T-cell (primary cell): Measurements from ENCODE around the gene PRKCQ. TPM values are rescaled to one million over a fixed set of nuclear protein-coding genes. Genes with fewer than 3 reads are reported as not detected.
"Not testable (repeated sequence)": the region's sequence is repeated elsewhere in the genome, so short reads cannot be mapped to it uniquely, and the experiment has no call there.

Source experiments
- ATAC-seq, 4 experiments: fragments of 200-7000 bp in 3 of 4; fragments of 150-1000 bp in 1 of 4; cut with Tn5 transposase; replicated peaks in 1 of 4; 1 replicate in 3 of 4; 2 replicates in 1 of 4; pipeline ENCODE4 v1.10.0; 2021; ENCODE audit warnings: moderate library complexity in 3 of 4, mild to moderate bottlenecking in 2 of 4, moderate number of reproducible peaks in 1 of 4
- CTCF ChIA-PET, 2 donors: fragments of 300-600 bp; sonication (Branson Sonifier 250); formaldehyde crosslinking; loops; one replicate each; lab custom pipeline; 2022; ENCODE audit warnings: antibody characterized with exemption in 2 of 2; lab: Charles Lee
- POLR2A ChIA-PET, 2 donors: fragments of 300-600 bp; sonication (Branson Sonifier 250); formaldehyde crosslinking; loops; one replicate each; lab custom pipeline; 2022; ENCODE audit warnings: antibody characterized with exemption in 2 of 2; lab: Charles Lee
- DNase-seq, 35 experiments: peaks; one replicate each; pipeline versions ENCODE4 v3.0.0 to v3.0.0-alpha.2; 2013 to 2023
- H3K27ac ChIP-seq: one replicate; pipeline ENCODE4 v1.5.1; 2013; ENCODE audit warnings: low read length
- H3K27me3 ChIP-seq, 2 experiments: replicated peaks in 1 of 2; 1 replicate in 1 of 2; 2 replicates in 1 of 2; pipeline versions ENCODE4 v1.6.1 to v1.7.0; 2013; ENCODE audit warnings: low read length in 1 of 2, mixed read lengths in 1 of 2; ENCODE audit not compliant: control insufficient read depth in 2 of 2, insufficient read depth in 2 of 2; ENCODE audit errors: extremely low read depth in 1 of 2
- H3K36me3 ChIP-seq, 2 donors: 1 replicate in 1 of 2; 2 replicates in 1 of 2; pipeline versions ENCODE4 v1.6.1 to v1.7.0; 2013; ENCODE audit warnings: low read length in 1 of 2; ENCODE audit not compliant: control insufficient read depth in 2 of 2, insufficient read depth in 1 of 2; ENCODE audit errors: extremely low read depth in 1 of 2
- H3K4me1 ChIP-seq, 2 experiments: 1 replicate in 1 of 2; 2 replicates in 1 of 2; pipeline versions ENCODE4 v1.6.1 to v1.7.0; 2013; ENCODE audit warnings: low read length in 2 of 2, mixed read lengths in 1 of 2; ENCODE audit not compliant: insufficient read depth in 2 of 2, control insufficient read depth in 1 of 2; ENCODE audit errors: extremely low read depth in 1 of 2
- H3K4me3 ChIP-seq, 2 donors: 1 replicate in 1 of 2; 2 replicates in 1 of 2; pipeline versions ENCODE4 v1.5.1 to v1.7.0; 2013; ENCODE audit warnings: mild to moderate bottlenecking in 2 of 2, low read length in 1 of 2, moderate library complexity in 1 of 2; ENCODE audit not compliant: control insufficient read depth in 1 of 2; ENCODE audit errors: extremely low read depth in 1 of 2
- H3K9me3 ChIP-seq: 2 replicates; pipeline ENCODE4 v1.7.0; 2013
- H3K27ac Mint-ChIP-seq, 2 donors: one replicate each; pipeline ENCODE4 v1.8.0; 2020 to 2021; ENCODE audit warnings: mild to moderate bottlenecking in 2 of 2, mixed read lengths in 2 of 2
- H3K27me3 Mint-ChIP-seq, 2 donors: one replicate each; pipeline ENCODE4 v1.8.0; 2021 to 2022; ENCODE audit warnings: mixed read lengths in 2 of 2
- H3K36me3 Mint-ChIP-seq: one replicate; pipeline ENCODE4 v1.8.0; 2021; ENCODE audit warnings: mixed read lengths
- H3K4me1 Mint-ChIP-seq, 3 donors: one replicate each; pipeline ENCODE4 v1.8.0; 2020 to 2022; ENCODE audit warnings: mixed read lengths in 3 of 3, mild to moderate bottlenecking in 1 of 3
- H3K4me3 Mint-ChIP-seq, 3 donors: one replicate each; pipeline ENCODE4 v1.8.0; 2020 to 2022; ENCODE audit warnings: mild to moderate bottlenecking in 3 of 3, mixed read lengths in 3 of 3, moderate library complexity in 3 of 3
- H3K9me3 Mint-ChIP-seq, 3 donors: one replicate each; pipeline ENCODE4 v1.8.0; 2020 to 2022; ENCODE audit warnings: mixed read lengths in 3 of 3
- whole genome bisulfite sequencing: methylation state at CpG from one replicate; pipeline ENCODE4 v1.1.5; 2013; ENCODE audit warnings: missing lambda C conversion rate; ENCODE audit not compliant: insufficient coverage; 5-methylcytosine and 5-hydroxymethylcytosine counted together
- total RNA-seq, 35 experiments: library from RNA in 6 of 35; stranded (reverse) in 6 of 35; fragments of 120-200 nt in 1 of 35; gene quantifications; one replicate each; pipeline versions ENCODE4 v1.2.1 to v1.2.4 and lab custom pipeline; 2013 to 2026

PRKCQ gene
- total RNA-seq, 5 donors from 2014 or later (not counting 1 experiment from before 2014, with no cell fraction given), result 60.3 to 67.4 (median 61.6) TPM

DNA sequence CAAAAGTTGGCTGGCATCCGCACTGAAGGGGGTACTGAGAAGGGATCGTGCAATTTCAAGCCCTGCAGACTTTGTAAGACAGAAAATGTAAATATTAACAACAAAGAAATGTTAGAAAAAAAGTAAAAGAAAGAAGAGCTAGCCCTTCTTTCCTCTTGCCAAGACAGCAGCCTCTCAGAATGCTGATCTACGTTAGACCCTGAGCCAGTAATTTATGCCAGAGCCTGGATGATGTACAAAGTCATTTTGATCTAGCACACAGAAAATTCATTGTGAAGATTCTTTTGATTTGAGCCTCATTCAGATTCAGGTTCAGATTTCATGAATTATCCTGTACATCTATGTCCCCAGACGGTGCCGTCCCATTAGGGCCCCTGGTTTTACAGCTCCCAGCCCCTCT lies 105.2 kb downstream of the PRKCQ start:
- no peak for ATAC-seq
- peaks cover 17 to 62% of the 10 kb centered on the region in 2 donors for H3K36me3 ChIP-seq
- no peaks in the 10 kb centered on the region for H3K9me3 ChIP-seq
- Mint-ChIP-seq H3K4me1 (peaks cover 60 to 73% (median 64%) of the 10 kb centered on the region in 3 donors), H3K27me3 (no peaks in the 10 kb centered on the region), H3K4me3 (peak overlapping the region; percentile 6 to 90 (median 18)), H3K36me3 (peaks cover 61% of the 10 kb centered on the region), H3K9me3 (no peaks in the 10 kb centered on the region), H3K27ac (peak overlapping the region; percentile 96)
- H3K4me1 ChIP-seq, result peaks cover 22 to 35% of the 10 kb centered on the region in 2 experiments
- H3K4me3 ChIP-seq, result no peak overlapping the region
- peak overlapping the region; percentile 93 for H3K27ac ChIP-seq
- WGBS, result 100% methylated on average over 2 of the region's 5 CpGs
- ChIA-PET POLR2A (no interaction called here), CTCF (interaction anchor here in 1 of 2 donors (2.1 to 2.6 kb wide), 2 partner anchors 126 to 173 kb away, joined by 8 to 13 read pairs; no protein-coding TSS in a partner anchor)
- no peak for DNase-seq
- no peaks in the 10 kb centered on the region for H3K27me3 ChIP-seq

DNA sequence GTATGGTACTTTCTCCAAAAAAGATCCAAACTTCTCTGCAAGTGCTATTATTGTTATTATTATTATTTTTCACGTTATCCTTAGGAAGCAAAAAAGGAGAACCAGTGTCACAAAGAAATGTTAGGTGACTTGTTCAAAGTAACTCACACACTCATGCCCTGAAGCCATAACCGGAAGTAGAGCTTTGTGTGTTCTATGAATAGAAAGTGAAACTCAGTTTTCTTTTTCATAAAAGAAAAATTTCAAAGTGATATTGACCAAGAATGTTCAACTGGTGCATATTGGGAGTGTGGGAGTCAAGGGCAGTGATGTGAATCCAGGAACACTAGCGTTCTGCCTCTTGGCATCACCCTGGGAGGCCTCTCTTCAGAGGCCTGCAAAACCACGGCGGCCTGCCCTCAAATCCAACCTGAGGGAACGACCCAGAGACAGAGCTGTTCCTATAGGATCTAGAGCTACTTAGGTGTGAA lies 106.1 kb downstream of the PRKCQ start:
- ChIA-PET POLR2A (interaction anchor here in 1 of 2 donors (0.6 to 1.2 kb wide), 3 partner anchors 14 to 265 kb away, joined by 3 to 4 read pairs (median 4); no protein-coding TSS in a partner anchor), CTCF (interaction anchor here in 1 of 2 donors (0.7 to 2.6 kb wide), 17 partner anchors 9 to 174 kb away, joined by 3 to 13 read pairs (median 5); no protein-coding TSS in a partner anchor)
- Histone ChIP-seq H3K27me3 (no peaks in the 10 kb centered on the region), H3K9me3 (no peaks in the 10 kb centered on the region), H3K4me3 (peak overlapping the region; percentile 38 to 61), H3K36me3 (peaks cover 17 to 64% of the 10 kb centered on the region in 2 donors), H3K27ac (peak overlapping the region; percentile 93), H3K4me1 (peaks cover 22 to 35% of the 10 kb centered on the region in 2 experiments)
- peak; percentile 73 to 82 (median 78) for ATAC-seq
- no peaks in the 10 kb centered on the region for H3K9me3 Mint-ChIP-seq
- H3K27ac Mint-ChIP-seq, result peak overlapping the region; percentile 96
- H3K36me3 Mint-ChIP-seq, result peaks cover 66% of the 10 kb centered on the region
- peak in 14 of 35 experiments; percentile 14 to 78 (median 27) for DNase-seq
- peaks cover 60 to 75% (median 65%) of the 10 kb centered on the region in 3 donors for H3K4me1 Mint-ChIP-seq
- peak overlapping the region; percentile 75 to 90 (median 78) for H3K4me3 Mint-ChIP-seq
- no peaks in the 10 kb centered on the region for H3K27me3 Mint-ChIP-seq
- 13% methylated on average over 1 of the region's 6 CpGs for WGBS

DNA sequence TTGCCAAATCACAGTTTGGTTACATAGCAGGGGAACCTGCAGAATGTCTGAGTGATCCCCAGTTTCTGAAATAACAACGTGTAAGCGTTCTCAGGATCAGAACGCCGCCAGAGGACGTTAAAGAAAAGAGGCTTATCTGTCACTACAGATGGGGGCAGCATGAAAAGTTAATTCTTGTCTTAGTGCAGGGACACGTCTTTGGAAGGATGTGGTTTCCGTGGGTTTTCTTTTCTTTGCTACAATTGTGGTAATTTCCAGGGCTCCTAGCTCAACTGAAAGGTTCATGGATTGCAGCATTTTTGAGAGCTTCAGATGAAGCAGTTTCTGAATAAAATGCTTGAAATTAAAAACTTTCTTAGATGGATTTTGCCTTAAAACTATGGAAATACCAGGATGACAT lies 106.6 kb downstream of the PRKCQ start:
- Mint-ChIP-seq H3K36me3 (peaks cover 65% of the 10 kb centered on the region), H3K27me3 (no peaks in the 10 kb centered on the region), H3K4me3 (peak overlapping the region; percentile 22 to 90 (median 47)), H3K9me3 (no peaks in the 10 kb centered on the region), H3K4me1 (peaks cover 60 to 75% (median 65%) of the 10 kb centered on the region in 3 donors), H3K27ac (peak overlapping the region; percentile 91 to 96)
- H3K36me3 ChIP-seq, result peaks cover 17 to 64% of the 10 kb centered on the region in 2 donors
- no peaks in the 10 kb centered on the region for H3K9me3 ChIP-seq
- H3K27ac ChIP-seq, result peak overlapping the region; percentile 93
- 0% methylated on average over 7 of the region's 7 CpGs for WGBS
- H3K4me1 ChIP-seq, result peaks cover 22 to 35% of the 10 kb centered on the region in 2 experiments
- POLR2A ChIA-PET, result interaction anchor here in 1 of 2 donors (0.6 to 1.2 kb wide), 3 partner anchors 15 to 265 kb away, joined by 3 to 4 read pairs (median 4); no protein-coding TSS in a partner anchor
- no peaks in the 10 kb centered on the region for H3K27me3 ChIP-seq
- ATAC-seq, result peak; percentile 84 to 94 (median 87)
- CTCF ChIA-PET, result interaction anchor here (0.7 to 2.6 kb wide), 17 partner anchors 10 to 174 kb away, joined by 3 to 13 read pairs (median 5); no protein-coding TSS in a partner anchor
- no peak overlapping the region for H3K4me3 ChIP-seq
- DNase-seq, result peak in 33 of 35 experiments; percentile 24 to 91 (median 58)

DNA sequence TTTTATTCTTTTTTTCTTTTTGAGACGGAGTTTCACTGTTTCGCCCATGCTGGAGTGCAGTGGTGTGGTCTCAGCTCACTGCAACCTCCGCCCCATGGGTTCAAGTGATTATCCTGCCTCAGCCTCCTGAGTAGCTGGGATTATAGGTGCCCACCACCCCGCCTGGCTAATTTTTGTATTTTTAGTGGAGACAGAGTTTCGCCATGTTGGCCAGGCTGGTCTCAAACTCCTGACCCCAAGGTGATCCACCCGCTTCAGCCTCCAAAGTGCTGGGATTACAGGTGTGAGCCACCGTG lies 107.4 kb downstream of the PRKCQ start:
- POLR2A ChIA-PET, DNase-seq, H3K9me3 Mint-ChIP-seq, H3K27me3 Mint-ChIP-seq, H3K9me3 ChIP-seq, H3K27me3 ChIP-seq, ATAC-seq, H3K4me3 ChIP-seq: not testable (repeated sequence)
- WGBS, result 100% methylated on average over 1 of the region's 7 CpGs
- Mint-ChIP-seq H3K36me3 (peaks cover 63% of the 10 kb centered on the region), H3K4me1 (peaks cover 61 to 72% (median 69%) of the 10 kb centered on the region in 3 donors), H3K27ac (peak overlapping the region; percentile 91 to 96), H3K4me3 (peak overlapping the region in 1 of 3 donors; percentile 90)
- H3K36me3 ChIP-seq, result peaks cover 14 to 62% of the 10 kb centered on the region in 2 donors
- peak overlapping the region; percentile 93 for H3K27ac ChIP-seq
- CTCF ChIA-PET, result interaction anchor here (0.6 to 1.3 kb wide), 5 partner anchors 19 to 189 kb away, joined by 3 to 4 read pairs (median 3); no protein-coding TSS in a partner anchor
- peaks cover 22 to 35% of the 10 kb centered on the region in 2 experiments for H3K4me1 ChIP-seq

- peaks cover 67% of the 10 kb centered on the region for H3K36me3 Mint-ChIP-seq
- POLR2A ChIA-PET, result interaction anchor here in 1 of 2 donors (0.6 to 0.7 kb wide), 3 partner anchors 11 to 380 kb away, joined by 3 to 6 read pairs (median 4); no protein-coding TSS in a partner anchor
These were observed 109.0 kb downstream of the PRKCQ start for GRCh38 chr10:6470894-6471618.

DNA sequence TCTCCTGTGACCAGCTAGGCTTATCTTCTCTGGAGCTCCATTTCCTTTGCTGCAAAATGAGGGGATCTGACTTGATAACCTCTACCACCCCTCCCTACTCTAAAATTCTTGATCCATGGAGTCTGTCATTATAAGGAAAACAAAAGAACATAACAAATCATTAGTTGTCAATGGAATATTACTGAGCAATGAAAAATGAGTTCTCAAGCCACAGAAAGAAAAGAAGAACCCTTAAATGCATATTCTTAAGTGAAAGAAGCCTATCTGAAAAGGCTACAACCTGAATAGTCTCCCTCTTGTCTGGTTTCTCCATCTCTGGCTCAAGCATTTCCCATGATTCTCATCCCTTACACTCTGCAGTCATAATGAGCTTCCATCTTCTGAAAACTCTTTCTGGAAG lies 110.4 kb downstream of the PRKCQ start:
- H3K4me1 Mint-ChIP-seq, result peaks cover 52 to 57% (median 54%) of the 10 kb centered on the region in 3 donors
- H3K4me3 Mint-ChIP-seq, result no peak overlapping the region
- DNase-seq (no peak), ATAC-seq (no peak)
- Histone ChIP-seq H3K36me3 (peaks cover 8 to 68% of the 10 kb centered on the region in 2 donors), H3K9me3 (no peaks in the 10 kb centered on the region), H3K27me3 (no peaks in the 10 kb centered on the region), H3K4me1 (peaks cover 15 to 22% of the 10 kb centered on the region in 2 experiments), H3K27ac (no peak overlapping the region), H3K4me3 (no peak overlapping the region)
- ChIA-PET POLR2A (no interaction called here), CTCF (interaction anchor here in 1 of 2 donors (0.5 kb wide), 1 partner anchor 991 kb away, joined by 5 read pairs; no protein-coding TSS in a partner anchor)
- no peak overlapping the region for H3K27ac Mint-ChIP-seq
- no peaks in the 10 kb centered on the region for H3K9me3 Mint-ChIP-seq
- H3K27me3 Mint-ChIP-seq, result no peaks in the 10 kb centered on the region
- H3K36me3 Mint-ChIP-seq, result peaks cover 67% of the 10 kb centered on the region

More at GRCh38 chr10:6470894-6471618, 109.0 kb downstream of the PRKCQ start:
- Histone ChIP-seq H3K4me3 (no peak overlapping the region), H3K4me1 (peaks cover 22 to 33% of the 10 kb centered on the region in 2 experiments), H3K36me3 (peaks cover 3 to 64% of the 10 kb centered on the region in 2 donors), H3K9me3 (no peaks in the 10 kb centered on the region), H3K27ac (no peak overlapping the region), H3K27me3 (no peaks in the 10 kb centered on the region)
- no peaks in the 10 kb centered on the region for H3K27me3 Mint-ChIP-seq
- no peak overlapping the region for H3K4me3 Mint-ChIP-seq
- no peaks in the 10 kb centered on the region for H3K9me3 Mint-ChIP-seq
- H3K27ac Mint-ChIP-seq, result peak overlapping the region in 1 of 2 donors; percentile 30
- DNase-seq (no peak), ATAC-seq (no peak)
- H3K4me1 Mint-ChIP-seq, result peaks cover 61 to 64% (median 64%) of the 10 kb centered on the region in 3 donors
- CTCF ChIA-PET, result interaction anchor here in 1 of 2 donors (0.6 kb wide), 1 partner anchor 209 kb away, joined by 3 read pairs; no protein-coding TSS in a partner anchor
- WGBS, result 94% methylated on average over 5 of the region's 11 CpGs
